VCaP (cell line): Measurements from ENCODE around the gene AJAP1.

Source experiments
- H3K27ac ChIP-seq: fragments of 450-650 bp; 2 replicates; pipeline ENCODE4 v1.5.1; 2017
- TF ChIP-seq, protein P1 (sequence below): fragments of 450-650 bp; conservative IDR thresholded peaks from 2 replicates; pipeline ENCODE4 v1.5.1; 2017; ENCODE audit warnings: mild to moderate bottlenecking, moderate library complexity

Gene AJAP1

DNA sequence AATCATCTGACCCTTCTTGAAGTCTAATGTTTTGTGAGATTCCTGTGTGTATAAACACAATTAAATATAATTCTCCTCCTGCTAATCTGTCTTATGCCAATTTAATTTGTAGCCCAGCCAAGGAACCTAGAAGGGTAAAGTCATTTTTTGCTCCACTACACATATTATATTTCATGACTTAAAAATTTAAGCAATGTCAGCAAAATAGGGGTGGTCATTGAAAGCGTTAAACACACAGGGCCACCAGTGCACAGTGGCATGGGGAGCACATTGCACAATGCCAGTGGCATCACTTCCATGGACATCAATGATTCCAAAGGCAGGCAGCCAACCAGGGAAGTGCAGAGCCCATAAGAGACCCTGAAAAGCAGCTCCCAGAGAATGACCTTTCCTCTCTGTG lies 166.1 kb downstream of the AJAP1 start:
- H3K27ac ChIP-seq: no peak overlapping the region
- TF ChIP-seq, protein P1, sequence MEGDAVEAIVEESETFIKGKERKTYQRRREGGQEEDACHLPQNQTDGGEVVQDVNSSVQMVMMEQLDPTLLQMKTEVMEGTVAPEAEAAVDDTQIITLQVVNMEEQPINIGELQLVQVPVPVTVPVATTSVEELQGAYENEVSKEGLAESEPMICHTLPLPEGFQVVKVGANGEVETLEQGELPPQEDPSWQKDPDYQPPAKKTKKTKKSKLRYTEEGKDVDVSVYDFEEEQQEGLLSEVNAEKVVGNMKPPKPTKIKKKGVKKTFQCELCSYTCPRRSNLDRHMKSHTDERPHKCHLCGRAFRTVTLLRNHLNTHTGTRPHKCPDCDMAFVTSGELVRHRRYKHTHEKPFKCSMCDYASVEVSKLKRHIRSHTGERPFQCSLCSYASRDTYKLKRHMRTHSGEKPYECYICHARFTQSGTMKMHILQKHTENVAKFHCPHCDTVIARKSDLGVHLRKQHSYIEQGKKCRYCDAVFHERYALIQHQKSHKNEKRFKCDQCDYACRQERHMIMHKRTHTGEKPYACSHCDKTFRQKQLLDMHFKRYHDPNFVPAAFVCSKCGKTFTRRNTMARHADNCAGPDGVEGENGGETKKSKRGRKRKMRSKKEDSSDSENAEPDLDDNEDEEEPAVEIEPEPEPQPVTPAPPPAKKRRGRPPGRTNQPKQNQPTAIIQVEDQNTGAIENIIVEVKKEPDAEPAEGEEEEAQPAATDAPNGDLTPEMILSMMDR: no peak

DNA sequence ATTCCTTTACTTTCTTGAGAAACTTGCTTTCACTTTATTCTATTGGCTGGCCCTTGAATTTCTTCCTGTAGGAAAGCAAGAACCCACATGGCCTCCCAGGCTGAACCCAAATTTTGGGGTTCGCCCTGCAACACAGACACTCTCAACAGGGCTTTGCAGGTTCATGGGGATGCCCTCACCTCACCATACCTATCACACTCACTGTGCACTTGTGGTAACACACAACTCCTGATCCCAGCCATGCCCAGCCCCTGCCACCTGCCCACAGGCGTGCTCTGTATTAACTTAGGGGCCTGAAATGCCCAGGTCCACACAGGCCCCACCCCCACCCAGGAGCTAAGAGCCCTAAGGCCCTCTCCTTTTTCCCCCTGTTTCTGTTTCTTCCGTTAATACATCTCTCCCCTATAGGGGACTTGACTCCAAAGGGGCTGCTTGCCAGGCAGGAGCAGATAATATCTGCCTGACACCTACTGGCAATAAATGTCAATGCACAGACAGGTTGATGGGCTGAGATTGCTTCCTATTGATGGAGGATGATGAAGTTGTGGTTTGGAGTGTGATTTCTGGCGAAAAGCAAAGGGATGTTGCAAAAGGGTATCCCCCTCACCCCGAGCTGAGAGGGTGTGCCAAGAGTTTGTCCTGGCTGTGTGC lies 171.5 kb downstream of the AJAP1 start:
- H3K27ac ChIP-seq: no peak overlapping the region
- TF ChIP-seq, protein P1: peak; percentile 84

- TF ChIP-seq, protein P1: no peak
- no peak overlapping the region for H3K27ac ChIP-seq
Observed at GRCh38 chr1:4830707-4831106, 176.3 kb downstream of the AJAP1 start.

GRCh38 chr1:4836574-4836973 lies 182.2 kb downstream of the AJAP1 start:
- no peak overlapping the region for H3K27ac ChIP-seq
- TF ChIP-seq, protein P1: no peak

- H3K27ac ChIP-seq: no peak overlapping the region
- TF ChIP-seq, protein P1: no peak
Observed at GRCh38 chr1:4837031-4837600, 182.7 kb downstream of the AJAP1 start.

GRCh38 chr1:4837752-4838151 lies 183.3 kb downstream of the AJAP1 start:
- TF ChIP-seq, protein P1: no peak
- H3K27ac ChIP-seq: no peak overlapping the region

- TF ChIP-seq, protein P1: no peak
- no peak overlapping the region for H3K27ac ChIP-seq
Observed at GRCh38 chr1:4838231-4838630, 183.8 kb downstream of the AJAP1 start.
